NK-92 (cell line): Measurements from ENCODE around the gene ERC2.

ENCODE experiments used
- DNase-seq: peaks from one replicate; lab custom pipeline; 2025; ENCODE audit not compliant: unreplicated experiment; lab: John Stamatoyannopoulos, UW

ERC2 gene

DNA sequence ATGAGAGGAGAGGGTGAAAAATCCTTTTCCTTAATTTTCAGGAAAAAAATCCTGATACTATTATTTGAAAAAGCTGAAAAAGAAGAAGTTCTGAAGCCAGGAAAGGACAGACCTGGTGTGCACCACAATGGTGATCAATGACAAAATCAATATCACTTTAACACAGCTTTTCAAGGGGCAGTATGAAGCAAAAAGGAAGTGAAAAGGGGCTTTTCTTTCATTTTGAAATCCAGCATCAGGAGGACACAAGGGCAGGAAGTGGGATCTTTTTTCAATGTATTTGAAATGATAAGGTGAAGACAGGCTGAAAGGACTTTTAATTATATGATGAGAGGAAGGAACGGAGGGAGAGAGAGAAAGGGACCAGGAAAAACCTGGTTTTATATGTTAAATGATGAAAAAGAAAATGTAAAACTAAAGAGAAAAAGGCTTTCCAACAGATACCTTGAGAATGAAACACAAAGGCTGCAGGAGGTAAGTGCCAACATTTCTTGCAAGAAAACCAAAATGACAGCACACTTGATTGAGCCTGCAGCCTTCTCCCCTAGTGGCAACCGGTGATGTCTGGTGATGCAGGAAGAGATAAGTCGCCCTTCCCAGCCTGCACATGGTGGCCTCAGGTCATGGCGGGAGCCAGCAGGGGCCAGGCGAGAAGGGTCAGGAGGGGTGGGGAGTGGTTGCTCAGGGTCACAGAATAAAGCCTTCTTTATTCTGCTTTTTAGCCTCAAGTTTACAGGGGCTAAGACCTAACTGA is 744.4 kb downstream of the ERC2 start:
- no peak for DNase-seq

DNA sequence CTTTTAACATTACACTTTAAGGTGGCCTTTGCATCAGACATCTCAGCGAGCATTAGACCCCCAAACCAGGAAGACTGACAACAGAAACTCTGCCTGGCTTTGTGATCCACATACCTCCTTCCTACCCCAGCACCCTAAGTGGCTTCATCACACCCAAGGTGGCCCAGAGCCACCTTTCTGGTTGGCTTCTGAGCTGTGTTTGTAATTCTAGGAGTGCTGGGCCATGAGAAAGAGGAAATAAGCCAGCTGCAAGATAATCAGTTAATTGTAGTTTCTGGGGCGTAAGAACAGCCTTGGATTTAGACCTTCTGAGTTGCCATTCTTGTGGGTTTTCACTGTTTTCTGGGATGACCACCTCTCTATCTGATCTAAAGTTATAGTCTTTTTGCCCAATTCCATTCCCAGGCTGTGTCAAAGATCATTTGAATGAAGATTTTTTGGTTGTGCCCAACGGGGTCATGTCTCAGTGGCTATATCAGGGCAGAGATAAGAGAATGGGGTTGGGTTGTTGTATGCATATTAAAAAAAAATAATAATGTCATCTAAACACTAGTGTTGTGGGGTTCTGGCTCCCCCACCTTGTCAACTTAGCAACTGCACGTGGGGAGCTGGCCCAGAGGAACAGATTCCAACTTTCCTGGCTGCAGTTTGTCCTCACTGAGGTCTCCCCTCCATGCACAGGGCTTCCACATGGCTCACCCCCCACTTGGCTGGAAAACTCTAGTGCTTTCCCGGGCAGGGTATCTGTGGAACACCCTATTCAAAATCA is 746.4 kb downstream of the ERC2 start:
- no peak for DNase-seq

DNA sequence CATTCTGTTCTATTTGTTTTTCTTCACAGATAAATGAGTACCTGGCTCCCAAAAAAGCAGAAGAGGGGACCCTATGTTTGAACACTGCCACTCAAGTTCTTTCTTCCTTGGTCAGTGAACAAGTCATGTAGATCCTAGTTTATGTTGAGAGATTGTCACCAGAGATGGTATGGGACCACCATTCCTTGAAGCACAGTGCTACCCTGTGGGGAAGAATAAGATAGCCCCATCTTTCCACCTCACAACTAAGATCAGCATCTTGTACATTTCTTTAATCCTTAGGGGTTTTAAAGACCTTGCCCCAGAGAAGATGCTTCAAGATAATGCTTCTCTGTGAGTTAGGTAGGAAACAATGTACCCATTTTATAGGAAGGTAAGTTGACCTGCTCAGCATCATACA is 747.7 kb downstream of the ERC2 start:
- no peak for DNase-seq

DNA sequence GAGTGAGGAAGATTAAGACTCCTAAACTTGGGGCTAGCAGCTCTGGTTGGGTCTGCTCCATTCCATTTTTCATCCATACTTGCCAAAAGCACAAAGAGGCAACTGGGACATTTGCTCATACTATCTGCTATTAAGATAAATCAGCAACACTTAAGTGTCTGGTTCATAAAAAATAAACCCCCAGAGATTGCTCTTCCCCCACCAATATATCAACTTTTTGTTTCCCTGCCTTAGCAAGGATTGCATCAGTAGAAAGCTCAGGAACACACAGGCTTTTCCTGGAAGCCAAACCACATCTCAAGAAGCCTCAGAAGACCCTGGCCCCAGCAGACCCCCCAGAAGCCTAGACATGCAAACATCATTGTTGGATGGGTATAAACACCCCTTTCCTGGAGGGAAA is 748.8 kb downstream of the ERC2 start:
- DNase-seq = no peak

DNA sequence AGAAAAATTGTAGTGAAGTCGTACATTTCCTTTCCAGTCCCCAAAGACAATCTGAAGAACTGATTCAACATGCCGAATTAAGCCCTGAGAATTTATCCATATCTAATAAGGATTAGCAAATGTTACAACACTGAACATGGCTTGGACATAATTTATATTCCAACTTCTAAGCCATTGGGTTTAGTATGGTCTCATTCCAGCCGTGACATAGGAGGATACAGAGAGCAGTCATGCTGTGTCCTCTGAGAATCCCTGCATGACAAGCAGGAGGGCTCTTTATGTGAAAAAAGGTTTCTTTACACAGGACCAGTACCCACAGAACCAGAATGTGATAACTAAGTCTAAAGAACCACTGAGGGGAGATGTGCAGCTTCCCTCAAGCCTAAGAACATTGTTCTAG is 749.3 kb downstream of the ERC2 start:
- no peak for DNase-seq

DNA sequence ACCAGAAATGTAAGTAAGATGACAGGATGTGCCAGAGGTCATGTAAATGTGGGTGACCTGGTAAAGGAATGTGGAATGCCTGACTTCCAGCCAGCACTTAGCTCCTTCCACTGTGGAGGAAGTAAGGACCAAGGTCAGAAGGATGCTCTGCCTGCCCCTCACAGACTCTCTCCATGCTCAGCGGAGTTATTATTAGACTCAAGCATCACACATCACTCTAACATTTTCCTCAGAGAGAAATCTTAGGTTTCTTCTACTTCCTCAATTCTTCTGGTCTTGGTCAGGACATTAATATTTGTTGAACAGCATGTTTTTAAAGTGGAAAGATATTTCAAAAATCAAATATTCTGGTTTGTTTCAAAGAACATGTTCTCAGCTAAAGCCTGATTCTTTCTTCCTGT is 749.7 kb downstream of the ERC2 start:
- no peak for DNase-seq

DNA sequence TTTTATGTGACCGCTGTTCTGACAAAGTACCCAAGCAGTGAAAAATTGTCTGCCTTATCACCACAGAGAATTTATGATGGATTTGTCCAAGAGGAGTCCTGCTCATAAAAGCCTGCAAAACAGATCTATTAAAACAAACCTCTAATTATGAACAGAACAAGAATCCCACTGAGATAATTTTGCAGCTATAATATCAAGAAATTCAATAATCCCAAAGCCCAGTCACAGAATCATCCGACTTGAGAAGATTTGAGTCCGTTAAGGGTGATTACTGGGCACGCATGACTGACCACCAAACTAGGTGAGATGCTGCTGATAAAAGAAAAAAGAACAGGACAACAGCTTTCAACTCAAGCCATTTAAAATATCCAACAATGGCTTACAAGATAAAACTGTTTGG is 750.2 kb downstream of the ERC2 start:
- no peak for DNase-seq

DNA sequence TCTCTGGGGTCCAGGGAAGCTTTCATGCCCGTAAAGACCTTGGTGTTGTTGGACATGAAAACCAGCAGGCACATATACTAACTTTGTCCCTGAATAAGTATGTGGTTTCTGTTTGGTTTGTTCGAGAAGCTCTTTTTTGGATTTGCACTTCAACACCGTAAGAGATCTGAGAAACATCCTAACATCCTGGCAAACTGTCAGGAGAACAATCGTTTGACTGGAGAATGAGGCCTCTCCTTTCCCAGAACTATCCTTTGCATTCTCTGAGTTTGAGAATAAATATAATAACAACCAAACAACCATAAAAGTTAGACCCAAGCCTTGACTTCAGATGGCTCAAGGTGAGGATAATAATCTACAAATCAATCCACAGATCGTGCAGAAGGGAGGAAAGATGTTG is 750.8 kb downstream of the ERC2 start:
- no peak for DNase-seq

DNA sequence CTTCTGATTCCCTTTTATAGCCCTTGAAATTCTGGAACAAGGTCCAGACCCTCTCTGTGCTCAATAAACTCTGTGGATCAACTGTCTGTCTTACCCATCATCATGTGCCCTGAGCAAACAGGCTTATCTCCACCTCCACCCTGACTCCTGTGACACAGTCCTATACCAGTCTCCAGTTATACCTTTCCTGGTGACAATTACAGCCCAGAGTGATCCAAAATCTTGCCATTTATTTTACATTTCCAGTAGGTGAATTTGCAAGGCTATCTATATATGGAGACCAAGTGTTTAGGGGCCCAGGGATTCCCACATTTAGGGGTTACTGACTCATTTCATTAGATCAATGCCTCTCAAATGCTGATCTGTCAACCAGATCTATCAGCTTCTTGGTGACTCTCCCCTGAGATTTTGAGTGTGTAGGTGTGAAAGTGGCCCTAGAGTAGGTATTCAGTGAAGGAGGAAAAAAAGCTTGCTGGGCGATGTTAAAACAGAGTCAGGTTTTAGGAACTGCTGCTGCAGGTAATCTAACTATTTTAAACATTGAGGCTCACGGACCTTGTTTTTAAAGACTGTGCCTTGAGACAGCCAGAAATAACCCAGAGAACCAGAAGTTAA is 751.5 kb downstream of the ERC2 start:
- DNase-seq = no peak

DNA sequence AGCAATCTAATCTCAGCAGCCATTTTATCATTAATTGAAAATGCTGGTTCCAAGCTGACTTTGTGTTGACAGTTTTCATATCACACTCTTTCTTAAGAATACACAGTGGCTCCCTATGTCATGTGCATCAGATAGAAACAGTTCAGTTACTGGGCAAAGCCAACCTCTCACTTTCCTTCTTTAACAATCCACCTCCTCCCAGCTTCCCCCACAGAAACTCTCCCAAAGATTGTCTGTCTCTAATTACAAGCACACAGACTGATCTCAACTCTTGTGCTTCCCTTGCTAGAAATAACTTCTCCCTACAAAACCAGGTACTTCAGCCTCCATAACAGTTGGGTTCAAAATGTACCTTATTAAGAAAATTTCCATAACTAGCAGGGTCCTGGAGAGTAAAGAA is 752.2 kb downstream of the ERC2 start:
- no peak for DNase-seq

DNA sequence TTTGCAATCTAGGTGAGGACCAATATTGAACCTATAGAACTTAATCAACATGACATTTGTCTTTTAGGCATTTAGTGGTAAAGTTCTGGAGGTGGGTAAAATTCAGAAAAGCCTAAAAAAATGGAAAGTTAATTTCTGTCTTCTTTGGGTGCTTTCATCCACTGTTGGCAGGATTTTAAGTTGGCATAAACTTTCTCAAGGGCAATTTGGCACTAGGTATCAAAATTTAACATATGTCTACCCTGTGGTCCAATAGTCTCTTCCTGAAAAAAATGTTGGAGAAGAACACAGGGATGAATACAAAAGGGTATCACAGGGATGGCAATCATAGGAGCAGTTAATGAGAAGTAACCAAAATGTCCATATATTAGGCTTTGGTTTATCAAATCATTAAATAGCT is 754.2 kb downstream of the ERC2 start:
- DNase-seq = no peak

DNA sequence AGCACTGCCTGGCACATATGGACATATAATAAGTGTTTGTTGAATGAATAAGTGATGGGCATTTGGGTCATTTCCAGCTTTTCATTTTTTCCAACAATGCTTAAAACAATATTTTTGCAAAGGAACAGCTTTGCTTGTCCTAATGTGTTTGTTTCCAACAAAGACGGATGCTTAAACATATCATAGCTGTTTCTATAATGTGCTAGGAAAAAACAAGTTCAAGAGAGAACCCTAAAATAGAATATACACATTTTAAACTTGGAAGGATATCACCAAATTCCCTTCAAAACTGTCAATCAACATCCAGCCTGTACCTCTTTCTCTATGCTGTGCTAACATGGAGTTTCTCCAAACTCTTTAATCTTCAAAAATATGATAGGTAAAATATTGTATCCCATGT is 756.6 kb downstream of the ERC2 start:
- no peak for DNase-seq

DNA sequence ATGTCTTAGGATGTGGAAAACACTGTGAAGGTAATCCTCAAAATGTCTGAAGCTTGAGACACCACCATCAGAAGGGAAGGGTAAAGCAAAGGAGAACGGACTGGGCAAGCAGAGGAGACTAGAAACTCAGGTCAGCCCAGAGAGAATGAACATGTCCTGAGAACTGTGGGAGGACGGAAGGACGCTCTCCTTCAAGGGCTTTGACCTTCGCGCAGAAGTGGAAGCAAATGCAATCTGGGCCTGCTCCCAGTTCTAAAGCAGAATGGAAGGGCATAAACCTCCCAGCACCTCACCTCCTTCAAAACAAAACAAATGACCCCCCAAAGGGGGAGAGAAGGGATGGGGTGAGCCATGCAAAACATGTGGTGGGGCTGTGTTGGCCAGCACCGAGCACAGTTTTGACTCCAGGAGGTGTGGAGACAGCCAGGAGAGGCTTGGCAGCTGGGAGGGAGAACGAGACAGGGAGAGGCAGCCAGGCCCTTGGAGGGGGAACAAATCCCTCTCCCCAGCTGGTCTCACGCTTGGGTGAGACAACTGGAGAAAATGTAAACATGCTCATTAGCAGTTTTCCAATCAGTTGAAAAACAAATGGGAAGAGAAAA is 758.8 kb downstream of the ERC2 start:
- DNase-seq = no peak

DNA sequence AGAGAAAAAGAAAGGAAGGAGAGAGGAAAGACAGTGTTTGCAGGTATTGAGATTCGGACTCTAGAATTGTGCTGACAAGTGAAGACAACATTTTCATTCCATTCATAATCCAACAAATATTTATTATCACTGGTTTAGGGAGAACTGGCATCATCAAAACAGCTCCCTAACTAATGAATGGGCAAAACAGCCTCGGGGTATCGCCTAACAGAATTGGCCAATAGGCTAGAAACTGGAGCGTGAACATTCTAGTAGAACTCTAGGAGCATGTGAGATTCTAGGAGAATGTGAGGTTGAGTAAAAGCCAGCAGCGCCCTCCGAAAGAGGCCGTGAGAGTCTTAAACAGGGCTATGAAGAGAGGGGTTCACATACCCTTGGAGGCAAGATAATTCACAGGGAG is 759.3 kb downstream of the ERC2 start:
- no peak for DNase-seq

DNA sequence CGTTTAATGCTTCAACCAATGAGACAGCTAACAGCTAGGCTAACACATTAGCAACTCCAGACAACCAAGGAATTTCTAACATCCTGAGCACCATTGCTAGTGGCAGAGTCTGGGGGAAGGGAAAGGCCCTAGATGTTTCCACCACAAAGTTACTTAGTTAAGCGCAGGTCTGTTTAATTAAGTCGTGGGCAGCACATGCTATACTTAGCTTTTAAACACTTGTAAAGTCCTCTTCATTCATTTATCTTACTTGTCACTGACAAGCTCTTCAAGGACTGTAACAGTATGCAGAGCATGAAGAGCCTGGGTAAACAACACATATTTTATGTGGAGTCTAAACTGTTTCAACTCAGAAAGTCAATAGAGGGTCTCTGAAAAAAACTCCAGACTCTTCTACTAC is 760.0 kb downstream of the ERC2 start:
- DNase-seq = no peak

DNA sequence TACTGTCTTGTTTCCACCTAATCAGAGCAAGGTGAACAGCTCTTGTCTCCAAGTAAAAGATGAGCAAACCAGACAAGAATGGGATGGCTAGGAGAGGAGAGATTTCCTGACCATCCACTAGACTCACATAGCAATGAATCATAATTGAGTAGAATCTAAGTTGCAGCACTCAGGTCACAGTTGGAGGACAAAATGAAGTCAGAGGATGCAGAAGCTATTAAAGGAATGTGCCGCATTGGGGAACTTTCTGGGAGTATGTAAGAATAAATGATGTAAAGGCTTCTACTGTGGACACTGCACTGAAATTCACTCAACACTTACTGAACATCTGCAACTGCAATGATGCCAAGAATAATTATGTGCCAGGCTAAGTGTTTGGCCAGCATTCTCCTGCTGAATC is 763.7 kb downstream of the ERC2 start:
- DNase-seq = no peak

DNA sequence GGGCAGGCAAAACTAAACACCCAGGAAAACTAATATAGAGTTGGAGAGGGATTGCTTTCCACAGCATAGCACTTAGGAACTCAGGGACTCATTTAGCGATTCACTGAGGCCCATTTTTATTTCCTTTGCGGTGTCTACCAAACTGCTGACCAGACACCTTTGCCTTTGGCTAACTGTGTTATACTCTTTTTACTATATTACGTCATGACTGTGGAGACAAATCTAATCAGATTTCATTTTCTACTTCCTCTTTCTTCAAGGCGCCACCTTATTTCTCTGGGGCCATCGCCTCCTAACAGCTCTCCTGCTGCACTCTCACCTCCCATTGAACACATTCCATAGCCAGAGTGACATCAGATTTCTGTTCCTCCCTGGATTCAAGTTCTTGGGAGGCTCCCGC is 765.4 kb downstream of the ERC2 start:
- no peak for DNase-seq

DNA sequence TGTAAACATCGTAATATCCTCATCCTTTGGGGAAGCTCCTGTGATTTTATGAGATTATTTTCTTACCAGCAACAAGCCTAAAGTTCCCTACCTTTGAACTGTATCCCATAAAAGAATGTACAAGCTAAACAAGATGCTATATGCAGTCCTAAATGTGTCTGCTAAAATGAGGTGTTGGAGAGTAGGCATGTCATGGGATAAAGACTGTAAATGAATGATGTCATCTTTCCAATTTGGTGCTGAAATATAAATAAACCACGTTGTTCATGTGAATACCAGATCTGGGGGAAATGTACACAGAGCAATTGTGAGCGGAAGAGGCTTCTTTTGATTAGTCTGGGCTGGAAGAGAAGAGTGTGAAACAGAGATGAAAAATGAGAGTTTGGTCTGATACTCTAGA is 766.3 kb downstream of the ERC2 start:
- DNase-seq = no peak

DNA sequence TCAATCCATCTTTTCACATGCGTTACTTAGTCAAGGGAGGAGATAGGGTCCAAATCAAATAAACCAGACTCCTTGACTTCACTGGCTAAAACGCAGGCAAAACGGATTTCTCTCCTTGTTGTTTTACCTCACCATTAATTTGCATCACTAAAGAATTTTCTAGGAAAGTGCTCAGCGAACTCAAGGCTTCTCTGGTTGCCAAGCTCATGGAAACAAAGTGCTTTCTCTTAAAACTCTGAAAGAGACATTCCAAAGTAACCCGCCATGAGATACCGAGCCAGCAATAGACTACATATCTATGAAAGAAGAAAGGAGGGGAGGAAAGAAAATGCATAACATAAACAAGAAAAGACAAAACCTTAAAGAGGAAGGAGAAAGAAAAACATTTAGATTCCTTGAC is 769.4 kb downstream of the ERC2 start:
- DNase-seq = no peak

DNA sequence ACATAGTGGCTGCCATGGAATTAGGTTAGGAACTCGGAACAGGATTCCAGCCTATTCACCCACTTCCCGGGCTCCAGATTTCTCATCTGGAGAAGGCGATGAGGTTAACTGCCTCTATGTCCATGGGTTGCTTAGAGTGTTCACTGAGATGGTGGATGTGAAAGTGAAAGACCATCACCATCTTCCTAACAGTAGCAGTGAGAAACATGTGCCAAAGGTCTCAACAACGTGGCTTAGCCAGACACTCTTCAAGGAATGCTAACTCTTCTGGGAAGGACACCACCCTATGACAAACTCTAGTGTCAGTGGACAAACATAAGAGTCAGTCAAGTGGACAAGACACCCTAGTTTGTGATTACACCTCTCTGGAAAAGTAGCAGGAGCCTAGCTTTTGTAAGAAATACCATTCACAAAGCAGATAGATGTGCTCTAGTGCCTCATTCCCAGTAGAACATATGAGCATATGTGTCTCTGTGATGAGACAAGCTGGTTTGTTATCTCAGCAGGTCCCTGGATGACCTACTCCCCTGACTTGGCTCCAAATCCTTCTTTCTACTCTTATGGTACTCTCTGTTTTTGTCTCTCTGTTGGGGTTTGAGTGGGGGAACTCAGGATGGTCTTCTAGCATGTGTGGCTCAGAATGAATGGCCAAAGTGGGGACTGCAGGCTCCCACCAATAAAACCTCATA is 770.9 kb downstream of the ERC2 start:
- no peak for DNase-seq

DNA sequence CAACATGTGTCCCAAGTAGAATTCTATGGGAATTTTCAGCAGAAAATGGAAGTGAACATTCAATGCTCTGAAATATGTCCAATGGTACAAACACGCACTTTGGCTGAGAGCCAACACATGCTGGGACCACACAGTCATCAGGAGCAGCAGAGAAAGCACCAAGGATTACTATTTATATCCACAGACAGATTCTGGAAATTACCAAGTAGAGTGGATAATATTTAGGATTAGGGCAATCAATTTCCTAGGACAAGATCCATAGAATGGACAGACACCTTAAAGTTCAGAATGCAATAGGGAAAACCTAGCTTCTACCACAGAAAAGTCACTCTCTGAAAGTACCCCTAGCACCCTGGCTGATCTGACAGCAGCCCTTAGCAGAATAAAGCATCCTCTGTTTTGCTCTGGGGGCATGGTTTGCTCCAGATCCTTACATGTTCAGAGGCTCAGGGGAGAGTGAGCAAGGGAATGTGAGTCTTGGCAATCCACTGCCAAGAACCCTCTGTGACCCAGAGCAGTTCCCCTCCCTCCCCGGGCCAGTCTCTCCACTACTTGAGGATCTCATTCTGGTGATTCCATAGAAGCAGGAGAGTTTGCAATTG is 775.2 kb downstream of the ERC2 start:
- no peak for DNase-seq
